Measurements from ENCODE around the gene LYPD5.

Gene LYPD5

DNA sequence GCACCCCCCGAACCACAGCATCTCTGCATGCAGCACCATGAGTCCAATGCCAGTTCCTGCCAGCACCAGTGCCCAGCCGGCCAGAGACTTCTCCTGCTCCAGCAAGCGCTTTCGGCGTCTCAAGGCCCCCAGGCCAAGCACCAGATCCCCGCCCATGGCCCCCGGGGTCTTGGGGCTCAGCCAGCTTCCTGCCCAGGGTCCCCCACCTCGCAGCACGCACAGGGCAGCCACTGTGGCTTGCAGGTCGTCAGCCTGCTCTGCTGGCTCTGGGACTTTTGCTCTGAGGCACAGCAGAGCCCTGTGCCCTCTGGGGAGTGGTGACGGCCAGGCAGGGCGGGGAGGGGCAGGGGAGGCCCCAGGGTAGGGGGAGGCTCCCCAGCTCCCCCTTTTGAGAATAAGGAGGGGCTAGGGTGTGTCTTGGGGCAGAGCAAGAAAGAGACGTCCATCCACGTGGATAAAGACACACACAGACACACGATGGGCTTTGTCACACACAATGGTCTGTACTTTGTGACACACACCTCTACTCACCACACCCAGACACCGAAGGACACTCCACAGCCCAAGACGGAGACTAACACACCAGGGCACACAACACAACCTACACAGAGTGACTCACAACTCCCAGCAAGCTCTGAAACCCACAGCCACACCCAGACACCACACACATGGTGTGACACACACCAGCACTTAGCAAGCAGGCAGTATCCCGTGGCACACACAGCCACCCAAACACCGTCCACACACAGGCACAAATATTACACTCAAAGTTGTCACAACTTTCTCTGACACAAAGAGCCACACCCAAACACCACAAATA lies 21.3 kb downstream of the LYPD5 start, which contains the start of gene KCNN4:
KCNN4 (minus strand) TSS at position 268 of the 820 bp plus-strand sequence; CDS start at position 156, 112 bp downstream.
- CTCF ChIA-PET = interaction anchor here (1.0 to 8.0 kb wide), 5 partner anchors 14 to 36 kb away, joined by 4 to 92 read pairs (median 8); no protein-coding TSS in a partner anchor

DNA sequence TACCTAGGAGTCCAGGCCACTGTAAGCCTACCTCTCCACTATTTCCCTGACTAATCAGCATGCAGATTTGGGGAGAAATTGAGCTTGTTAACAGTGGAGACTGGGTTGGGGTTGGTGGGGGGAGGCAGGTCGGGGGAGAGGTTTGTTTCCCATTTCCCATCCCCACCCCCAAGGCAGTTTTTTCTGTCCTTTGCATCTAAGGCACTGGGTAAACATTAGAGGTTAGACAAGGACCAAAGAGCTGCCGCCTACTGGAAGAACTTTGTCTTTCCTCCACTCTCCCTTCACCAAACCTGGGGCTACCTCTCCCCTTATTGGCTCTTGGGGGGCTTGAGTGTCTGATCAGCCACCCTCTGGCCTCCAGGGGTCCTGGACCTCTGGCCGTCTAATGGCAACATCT lies 22.4 kb downstream of the LYPD5 start:
- DNase-seq (ENCODE audit: low read depth, low spot score) = no peak
- TF ChIP-seq CTCF (IDR thresholded peaks at IDR 0.05; ENCODE audit: insufficient read depth, low read length, missing control alignments) = no peak
- POLR2A ChIA-PET = interaction anchor here (1.1 kb wide), 1 partner anchor 27 kb away, joined by 3 read pairs; no protein-coding TSS in a partner anchor
- no peak overlapping the region for H3K4me3 ChIP-seq (ENCODE audit: low read depth, low read length)
- CTCF ChIA-PET = interaction anchor here (1.0 to 8.0 kb wide), 6 partner anchors 10 to 35 kb away, joined by 3 to 92 read pairs (median 6); no protein-coding TSS in a partner anchor

More for the DNA sequence above, 21.3 kb downstream of the LYPD5 start, which contains the start of gene KCNN4:
- no peak for DNase-seq (ENCODE audit: low read depth, low spot score)
- no peak within 1 kb of the TSS; the same call in 1 of the 2 replicates for H3K4me3 ChIP-seq (ENCODE audit: low read depth, low read length)
- POLR2A ChIA-PET = interaction anchor here (0.6 to 1.1 kb wide), 3 partner anchors 16 to 94 kb away, joined by 3 to 4 read pairs (median 3); no protein-coding TSS in a partner anchor
- no peak for TF ChIP-seq CTCF (IDR thresholded peaks at IDR 0.05; ENCODE audit: insufficient read depth, low read length, missing control alignments)

DNA sequence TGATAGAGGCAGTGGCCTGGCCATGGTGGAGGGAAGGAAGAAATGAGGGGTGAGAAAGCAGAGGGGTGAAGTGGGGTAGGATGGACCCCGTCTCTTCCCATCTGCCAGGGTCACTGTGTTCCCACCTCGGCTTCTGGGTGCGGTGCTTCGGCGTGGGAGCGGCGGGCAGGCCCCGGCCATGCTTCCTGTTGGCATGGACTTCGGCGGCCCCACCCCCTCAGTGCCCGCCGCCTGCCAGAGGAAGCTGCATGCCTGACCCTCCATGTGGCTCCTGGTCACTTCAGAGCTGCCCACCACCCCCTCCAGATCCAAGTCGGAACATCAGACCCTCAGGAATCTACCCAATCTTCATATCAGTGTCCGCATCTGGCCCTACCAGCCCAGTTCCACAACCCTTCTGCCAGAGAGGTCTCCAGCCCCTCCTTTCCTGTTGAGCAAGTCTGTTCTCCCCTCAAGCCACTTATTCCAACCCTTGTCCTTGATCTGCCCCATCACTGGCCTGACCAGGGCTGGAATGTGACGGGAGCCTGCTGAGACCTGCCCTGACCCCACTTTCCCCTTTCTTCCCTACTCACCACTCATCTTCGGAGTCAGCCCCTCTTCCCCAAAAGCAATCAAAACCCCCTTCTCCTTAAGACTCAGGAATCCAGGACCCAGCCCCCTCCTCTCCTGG lies 23.0 kb downstream of the LYPD5 start:
- POLR2A ChIA-PET = interaction anchor here (1.1 to 2.8 kb wide), 2 partner anchors 14 to 27 kb away, joined by 3 to 10 read pairs; no protein-coding TSS in a partner anchor
- DNase-seq (ENCODE audit: low read depth, low spot score) = no peak
- TF ChIP-seq CTCF (IDR thresholded peaks at IDR 0.05; ENCODE audit: insufficient read depth, low read length, missing control alignments) = no peak
- CTCF ChIA-PET = interaction anchor here (1.0 to 8.0 kb wide), 9 partner anchors 9 to 109 kb away, joined by 3 to 92 read pairs (median 5); partner anchors contain the start of genes PLAUR and SMG9
- no peak overlapping the region for H3K4me3 ChIP-seq (ENCODE audit: low read depth, low read length)

- no peak for DNase-seq (ENCODE audit: low read depth, low spot score)
- ChIA-PET CTCF (interaction anchor here (1.3 to 8.0 kb wide), 6 partner anchors 12 to 109 kb away, joined by 4 to 92 read pairs (median 6); partner anchors contain the start of genes PLAUR and SMG9), POLR2A (interaction anchor here (2.8 kb wide), 1 partner anchor 14 kb away, joined by 10 read pairs; no protein-coding TSS in a partner anchor)
- H3K4me3 ChIP-seq (ENCODE audit: low read depth, low read length) = no peak overlapping the region
- TF ChIP-seq CTCF (IDR thresholded peaks at IDR 0.05; ENCODE audit: insufficient read depth, low read length, missing control alignments) = no peak
Measured at GRCh38 chr19:43778651-43779050, 23.6 kb downstream of the LYPD5 start.

DNA sequence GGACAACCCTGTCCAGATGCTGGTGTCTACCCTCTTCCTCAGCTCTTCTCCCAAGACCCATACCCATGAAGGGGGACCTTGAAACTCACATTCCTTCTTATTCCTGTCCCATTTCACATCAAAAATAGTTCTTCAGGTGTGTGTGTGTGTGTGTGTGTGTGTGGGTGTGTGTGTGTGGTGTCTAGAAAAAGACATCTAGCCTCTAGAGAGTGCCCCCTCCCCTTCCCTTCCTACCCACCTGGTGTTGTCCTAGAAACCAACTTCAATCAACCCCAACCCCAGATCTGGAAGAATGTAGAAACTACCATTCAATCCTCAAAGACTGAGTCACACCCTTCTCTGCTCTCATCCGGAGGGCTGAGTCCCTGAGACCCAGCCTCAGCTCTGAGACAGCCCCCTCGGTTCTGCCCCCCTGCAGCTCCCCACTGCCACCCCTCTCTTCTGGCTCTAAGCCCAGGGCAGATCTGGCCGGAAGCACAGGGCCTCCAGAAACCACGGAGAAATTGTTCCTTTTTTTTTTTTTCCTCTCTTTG lies 25.0 kb downstream of the LYPD5 start:
- CTCF ChIA-PET = interaction anchor here (1.3 to 8.0 kb wide), 5 partner anchors 8 to 40 kb away, joined by 5 to 92 read pairs (median 37); no protein-coding TSS in a partner anchor
- no peak for DNase-seq (ENCODE audit: low read depth, low spot score)
- no peak overlapping the region for H3K4me3 ChIP-seq (ENCODE audit: low read depth, low read length)
- no peak for TF ChIP-seq CTCF (IDR thresholded peaks at IDR 0.05; ENCODE audit: insufficient read depth, low read length, missing control alignments)
- POLR2A ChIA-PET = interaction anchor here (1.0 to 2.8 kb wide), 2 partner anchors 12 to 22 kb away, joined by 3 to 10 read pairs; partner anchors contain the start of gene SMG9
